DMS53 (cell line): ENCODE measurements around the gene HOXB6.
A peak's percentile ranks its signal among the peaks of the same experiment; 100 is the strongest.

ENCODE experiments used
- DNase-seq: peaks from one replicate; lab custom pipeline; 2025; lab: John Stamatoyannopoulos, UW

Gene HOXB6

GRCh38 chr17:48604770-48605329 lies at the start of gene HOXB6:
Gene HOXB6, minus strand, starts transcription at chr17:48604986. Its CDS starts 6,836 bp downstream, at chr17:48598150.
- DNase-seq, result no peak

GRCh38 chr17:48649741-48650140 lies 45.0 kb upstream of the HOXB6 start:
- DNase-seq, result no peak

- DNase-seq, result no peak
Observed at GRCh38 chr17:48647963-48648245, 43.1 kb upstream of the HOXB6 start.

DNA sequence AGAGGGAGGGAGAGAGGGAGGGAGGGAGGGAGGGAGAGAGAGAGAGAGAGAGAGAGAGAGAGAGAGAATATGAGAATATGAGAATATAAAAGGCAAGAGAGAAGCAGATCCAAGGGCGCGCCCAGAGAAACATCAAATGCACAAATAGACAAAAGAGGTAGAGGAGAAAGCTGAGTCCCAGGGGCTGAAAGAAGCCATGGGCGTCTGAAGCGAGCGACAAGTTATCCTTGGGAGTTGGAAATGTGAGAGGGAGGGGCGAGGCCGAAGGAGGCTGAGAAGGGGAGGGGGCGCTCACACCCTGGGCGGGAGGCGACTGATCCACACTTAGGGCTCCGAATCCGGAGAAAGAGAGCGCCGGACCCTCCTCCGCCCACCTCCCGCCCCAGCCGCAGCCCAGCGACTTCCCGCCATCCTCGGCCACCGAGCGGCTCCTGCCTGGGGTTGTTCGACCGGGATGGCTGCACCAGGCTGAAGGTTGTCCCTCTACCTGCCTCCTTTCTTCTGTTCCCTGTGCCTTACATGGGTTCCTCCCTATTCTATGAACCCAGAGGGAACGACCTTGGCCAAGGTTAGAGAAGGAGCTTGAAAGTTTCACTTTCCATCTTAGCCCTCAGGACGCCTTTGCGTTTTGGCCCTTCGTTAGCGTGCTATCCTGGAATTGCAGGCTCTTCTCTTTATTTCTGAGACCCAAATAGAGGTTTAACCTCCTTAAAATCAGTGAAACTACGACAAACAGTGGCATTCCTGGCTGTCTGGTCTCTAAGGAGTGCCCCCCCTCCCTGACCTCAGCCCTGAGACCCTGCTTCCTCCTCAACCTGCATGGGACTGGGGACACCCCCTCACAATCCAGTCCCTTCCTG lies 42.5 kb upstream of the HOXB6 start:
- DNase-seq, result no peak

- DNase-seq, result no peak
Observed at GRCh38 chr17:48646183-48647102, 41.7 kb upstream of the HOXB6 start.

DNA sequence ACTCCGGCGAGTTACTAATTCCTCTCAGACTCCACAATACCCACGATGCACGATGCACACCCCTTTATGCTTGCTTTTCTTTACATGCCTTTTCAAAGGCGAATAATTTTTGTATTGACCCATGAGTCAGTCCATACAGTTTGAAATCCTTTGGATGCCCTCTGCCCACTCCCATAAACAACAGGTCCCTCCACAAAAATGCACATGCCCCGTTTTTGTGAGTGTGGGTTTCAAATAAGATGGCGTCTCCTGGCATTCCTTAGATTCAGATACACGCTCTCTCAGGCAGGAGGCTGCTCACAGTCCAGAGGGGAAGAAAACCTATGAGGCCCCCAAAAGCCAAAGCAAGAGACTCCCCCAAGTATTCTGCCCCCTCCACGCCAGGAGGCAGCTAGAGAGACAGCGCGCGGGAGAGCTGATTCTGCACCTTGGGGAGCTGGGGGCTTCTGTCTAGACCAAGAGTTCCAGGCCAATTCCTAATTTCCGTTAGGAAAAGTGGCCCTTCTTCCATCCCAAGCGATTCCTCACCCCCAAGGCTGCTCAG lies 40.9 kb upstream of the HOXB6 start:
- DNase-seq, result no peak

- DNase-seq, result no peak
Observed at GRCh38 chr17:48644910-48645557, 40.2 kb upstream of the HOXB6 start.

- no peak for DNase-seq
Observed at GRCh38 chr17:48644159-48644558, 39.4 kb upstream of the HOXB6 start.

DNA sequence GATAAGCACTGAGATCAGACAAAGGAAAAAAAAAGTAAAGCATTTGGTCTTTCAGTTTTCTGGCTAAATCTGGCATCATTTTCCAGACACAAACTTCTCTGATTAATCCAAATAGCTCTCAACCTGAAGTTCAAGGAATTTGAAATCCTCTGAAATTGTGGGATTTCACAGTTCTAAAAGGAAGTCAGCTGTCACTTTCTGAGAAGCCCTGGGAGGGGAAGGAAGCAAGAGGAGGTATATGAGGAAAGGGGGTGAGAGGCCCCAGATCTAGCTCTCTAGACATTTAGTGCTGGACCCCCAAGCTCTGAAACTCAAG lies 38.9 kb upstream of the HOXB6 start:
- DNase-seq, result no peak

- no peak for DNase-seq
Observed at GRCh38 chr17:48642843-48643696, 38.3 kb upstream of the HOXB6 start.

DNA sequence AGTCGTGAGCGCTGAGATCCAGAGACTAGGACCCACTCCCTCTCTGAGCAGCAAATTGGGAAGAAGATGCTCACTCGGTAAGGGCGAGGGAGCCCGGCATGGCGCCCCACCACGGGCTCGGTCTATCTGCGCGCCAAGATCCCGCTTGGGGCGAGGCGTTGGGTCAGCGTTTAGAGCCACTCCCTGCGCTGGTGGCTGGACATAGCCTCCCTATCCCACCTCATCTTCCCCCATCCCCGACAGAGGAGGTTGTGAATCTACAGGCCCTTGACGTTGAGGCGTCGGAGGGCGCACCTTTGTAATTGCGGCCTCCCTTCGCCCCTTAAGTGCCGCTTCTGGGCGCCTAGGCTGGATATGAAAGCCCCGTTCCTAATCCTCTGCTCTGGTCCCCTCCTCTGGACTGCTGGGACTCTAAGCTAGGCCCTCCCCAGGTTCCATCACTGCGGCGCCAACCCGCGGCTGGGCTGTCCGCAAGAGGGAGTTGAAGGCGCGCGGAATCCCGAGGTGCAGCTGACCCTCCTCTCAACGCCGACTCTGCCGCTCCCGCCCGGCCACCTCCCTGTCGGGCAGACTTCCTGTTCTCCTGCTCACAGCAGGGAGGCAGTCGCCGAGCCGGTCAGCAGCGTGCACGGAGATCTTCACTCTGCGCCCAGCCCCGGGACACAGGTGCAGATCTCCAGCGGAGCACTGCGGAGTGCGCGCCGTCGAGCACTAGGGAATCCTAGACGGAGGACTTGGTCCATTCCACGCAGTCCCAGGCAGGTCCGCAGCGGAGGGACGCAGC lies 37.5 kb upstream of the HOXB6 start:
- DNase-seq, result no peak

- no peak for DNase-seq
Observed at GRCh38 chr17:48641541-48642058, 36.8 kb upstream of the HOXB6 start.

DNA sequence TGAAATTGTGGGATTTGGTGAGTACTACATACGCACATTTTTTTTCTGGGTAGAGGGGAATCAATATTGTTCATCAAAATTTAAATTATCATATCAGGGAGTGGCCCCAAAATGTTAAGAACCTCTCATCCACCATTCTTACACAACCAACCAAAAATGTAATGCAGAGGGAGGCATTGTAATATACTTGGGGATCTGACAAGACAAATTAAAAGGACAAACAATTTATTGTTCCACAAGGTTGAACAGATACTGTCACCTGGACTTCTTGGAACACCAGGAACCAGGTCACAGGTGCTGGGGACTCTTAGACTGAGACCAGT lies 36.0 kb upstream of the HOXB6 start:
- no peak for DNase-seq

DNA sequence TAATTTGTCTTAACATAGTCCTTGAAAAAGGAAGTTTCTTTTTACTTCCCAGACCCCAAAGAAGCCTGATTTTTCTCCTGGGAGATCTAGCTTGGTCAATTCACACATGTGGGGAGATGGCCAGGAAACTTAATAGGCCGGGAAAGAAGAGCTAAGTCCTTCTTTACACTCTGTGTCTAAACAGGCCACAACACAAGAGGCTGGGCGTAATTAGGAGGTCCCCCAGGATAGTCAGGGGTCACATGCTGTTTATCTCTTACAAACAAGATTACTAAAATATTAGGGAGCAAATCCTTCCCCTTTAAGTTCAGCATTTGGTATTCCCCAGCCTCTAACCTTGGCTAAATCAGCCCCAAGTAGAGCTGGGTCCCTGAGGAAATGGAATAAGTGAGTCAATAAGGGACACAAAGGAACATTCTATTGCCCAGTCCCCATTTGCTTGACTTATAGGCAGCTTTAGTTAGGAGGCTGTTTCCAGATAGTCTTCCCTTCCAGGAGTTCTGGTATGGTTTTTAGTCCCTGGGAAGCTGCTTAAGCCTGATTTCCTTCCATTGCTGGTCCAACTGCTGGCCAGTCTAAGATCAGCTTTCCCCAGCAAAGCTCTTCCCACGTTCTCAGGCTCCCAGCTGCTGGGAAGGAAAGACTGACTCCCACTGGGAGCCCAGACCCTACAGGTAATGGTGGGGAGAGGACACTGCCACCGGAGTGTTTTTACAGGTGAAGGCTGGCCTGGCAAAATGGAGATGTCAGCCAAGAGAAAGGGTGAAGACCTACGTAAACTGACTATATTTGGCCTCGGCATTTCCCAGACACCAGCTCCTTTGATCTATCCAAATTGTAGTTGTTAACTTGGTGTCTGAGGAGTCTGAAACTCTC lies 35.4 kb upstream of the HOXB6 start:
- DNase-seq, result no peak

DNA sequence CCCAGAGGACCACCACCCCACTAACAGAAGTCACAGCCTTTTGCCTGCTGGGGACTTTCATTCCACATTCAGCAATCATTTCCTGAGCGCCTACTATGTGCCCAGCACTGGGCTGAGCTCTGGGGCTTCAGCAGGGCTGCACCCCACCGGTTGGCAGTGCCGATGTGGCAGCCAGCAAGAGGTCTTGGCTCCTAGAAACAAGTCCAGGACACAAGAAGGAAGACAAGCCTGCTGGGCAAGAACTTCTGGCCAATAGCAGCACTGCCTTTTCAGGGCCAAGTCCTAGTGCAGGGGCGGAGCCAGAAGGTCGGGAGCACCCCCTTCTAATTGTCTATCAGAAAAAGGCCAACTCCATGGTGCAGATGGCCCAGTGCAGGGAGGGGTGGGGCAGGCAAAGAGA lies 34.4 kb upstream of the HOXB6 start:
- no peak for DNase-seq

DNA sequence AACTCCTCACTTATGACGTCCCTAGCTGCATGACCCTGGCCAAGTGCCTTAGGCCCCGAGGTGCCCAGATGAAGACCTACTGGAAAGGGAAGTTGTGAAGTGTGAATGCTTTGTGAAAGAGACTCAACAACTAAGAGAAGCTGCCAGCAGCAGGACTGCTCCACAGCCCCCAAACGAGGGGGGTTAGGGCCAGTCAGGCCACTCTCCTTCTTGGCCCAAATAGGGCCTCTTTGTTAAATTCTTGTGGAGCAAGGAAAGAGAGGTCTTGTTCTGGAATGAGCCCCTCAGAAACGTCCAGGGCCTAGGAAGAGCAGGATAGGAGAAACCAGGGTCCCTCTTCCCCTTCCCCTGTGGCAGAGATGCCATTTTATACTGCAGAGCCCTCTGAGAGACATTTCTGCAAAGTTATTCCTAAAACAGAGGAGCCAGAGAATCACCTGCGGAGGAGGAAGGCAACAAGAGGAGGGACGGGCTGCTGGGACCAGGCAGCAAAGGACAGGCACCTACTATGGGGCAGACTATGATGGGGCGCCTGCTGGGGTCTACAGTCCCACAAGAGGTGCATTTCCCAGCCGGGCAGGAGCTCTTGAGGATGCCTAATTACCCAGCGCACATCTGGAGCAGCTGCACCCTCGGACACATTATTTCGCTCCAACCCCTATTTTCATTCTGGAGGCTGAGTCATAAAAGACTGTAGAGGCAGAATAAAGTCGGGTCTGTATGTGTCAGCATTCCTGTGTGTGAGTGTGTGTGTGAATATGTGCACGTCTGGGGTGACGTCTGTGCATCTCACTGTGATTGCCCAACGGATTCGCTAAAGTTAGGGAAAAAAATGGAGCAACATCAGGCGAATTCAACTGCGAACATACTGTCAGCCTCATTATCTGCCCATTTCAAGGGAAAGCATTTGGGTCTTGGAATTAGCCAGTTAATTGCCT lies 32.8 kb upstream of the HOXB6 start:
- DNase-seq, result no peak

DNA sequence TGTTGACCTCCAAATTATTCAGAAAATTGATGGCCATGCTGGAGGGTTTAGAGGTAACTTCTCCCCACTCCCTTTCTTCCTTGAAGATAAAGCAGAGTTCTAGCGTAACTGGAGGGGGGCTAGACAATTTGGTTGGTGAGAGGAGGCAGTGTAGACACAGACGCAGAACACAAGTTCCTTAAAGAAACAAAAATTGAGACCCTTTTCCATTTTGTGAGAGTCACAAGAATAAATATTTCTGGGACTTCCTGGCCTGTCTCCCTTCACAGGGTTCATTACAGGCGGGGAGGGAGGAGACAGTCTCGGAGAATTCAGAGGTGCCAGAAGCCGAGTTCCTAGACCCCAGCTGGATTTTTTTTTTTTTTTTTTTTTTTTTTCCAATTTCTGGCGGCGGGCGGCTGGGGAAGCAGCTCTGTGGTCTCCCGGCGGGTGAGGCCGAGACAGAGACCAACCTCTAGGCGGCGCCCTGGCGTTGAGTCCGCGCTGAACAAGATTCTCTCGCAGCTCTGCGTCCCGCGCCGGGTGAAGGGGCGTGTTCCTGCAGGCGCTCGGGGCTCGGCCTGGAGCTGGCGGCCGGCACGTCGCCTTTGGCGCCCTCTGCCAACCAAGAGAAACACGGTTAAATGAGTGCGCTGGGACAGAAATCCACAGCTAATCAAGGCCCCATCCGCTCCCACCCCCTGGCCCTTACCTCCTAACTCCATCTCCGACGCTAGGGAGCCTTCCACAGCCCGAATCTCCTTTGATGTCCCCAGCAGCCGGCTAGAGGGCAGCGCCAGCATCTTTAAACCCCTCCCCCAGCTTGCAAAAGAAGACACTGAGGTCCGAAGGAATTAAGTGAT lies 31.6 kb upstream of the HOXB6 start:
- peak; percentile 81 for DNase-seq
